GM19043 (cell line): ENCODE measurements around the gene CDKL1.
"Not testable (repeated sequence)": the region's sequence is repeated elsewhere in the genome, so short reads cannot be mapped to it uniquely, and the experiment has no call there.

Source experiments
- ATAC-seq: cut with Tn5 transposase; IDR thresholded peaks from one replicate; pipeline ENCODE4 v1.9.1; 2021; ENCODE audit warnings: low read depth; ENCODE audit not compliant: unreplicated experiment

Gene CDKL1

DNA sequence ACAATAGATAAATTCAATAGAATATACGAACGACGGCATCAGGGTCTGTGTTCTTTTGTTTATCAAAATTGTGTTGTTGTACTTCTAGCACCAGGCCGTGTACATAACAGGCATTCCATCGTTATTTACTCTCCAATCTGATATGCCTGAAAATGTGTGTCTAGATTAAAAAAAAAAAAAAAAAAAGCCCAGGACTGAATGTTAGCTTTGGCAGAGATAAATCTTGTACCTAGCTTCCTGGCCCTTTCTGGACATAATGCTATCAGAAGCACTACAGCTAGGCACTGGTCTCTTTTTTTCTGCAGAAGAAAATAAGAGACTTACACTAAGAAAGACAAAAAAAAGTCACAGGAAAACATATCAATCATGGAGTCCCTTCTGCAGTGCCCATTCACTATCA lies 37.0 kb downstream of the CDKL1 start:
- no peak for ATAC-seq

DNA sequence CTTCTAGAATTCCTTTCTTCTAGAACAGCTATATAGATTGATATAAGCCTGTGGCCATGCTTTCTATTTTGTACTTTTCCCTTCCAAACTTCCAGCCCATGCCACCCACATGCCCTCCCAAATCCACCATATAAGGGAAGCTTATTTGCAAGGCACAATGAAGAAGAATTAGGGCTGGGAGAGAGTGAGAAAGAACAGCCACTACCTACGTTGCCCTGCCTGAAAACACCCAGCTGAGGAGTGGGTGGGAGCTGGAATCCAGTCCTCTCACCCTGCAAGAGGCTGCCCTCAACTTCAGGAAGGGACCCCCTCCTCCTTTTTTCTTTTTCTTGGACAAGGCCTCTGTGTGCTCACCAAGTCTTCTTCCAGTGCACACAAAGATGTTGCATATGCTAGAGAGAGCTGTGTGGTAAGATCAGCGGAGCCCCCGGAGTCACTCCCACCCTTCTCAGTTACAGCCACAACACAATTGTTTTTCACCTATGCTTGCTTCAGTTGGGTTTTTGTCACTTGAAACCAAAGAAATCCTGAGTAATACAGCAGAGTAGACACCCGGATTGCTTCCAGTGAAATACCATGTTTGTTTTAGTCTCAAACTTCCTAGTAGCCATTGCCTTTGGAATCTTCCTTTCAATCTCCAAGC lies 38.8 kb downstream of the CDKL1 start:
- ATAC-seq: no peak

DNA sequence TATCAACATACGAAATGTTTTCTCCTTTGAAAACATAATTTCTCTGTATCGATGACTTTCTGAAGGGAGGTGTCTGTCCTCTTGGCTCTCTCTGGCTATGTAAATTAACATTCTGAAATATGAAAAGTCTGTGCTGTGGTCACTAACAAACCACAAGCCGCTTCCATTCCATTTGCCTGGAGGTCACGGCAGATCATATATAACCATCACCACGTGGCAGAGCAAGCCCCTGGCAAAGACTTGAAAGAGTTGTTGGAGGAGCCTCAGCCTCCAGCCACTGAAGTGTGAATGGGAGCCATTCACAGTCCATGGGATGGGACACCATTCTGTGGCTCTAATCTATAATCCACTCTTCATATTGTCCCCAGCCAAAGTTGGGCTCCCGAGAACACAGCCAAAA lies 39.6 kb downstream of the CDKL1 start:
- ATAC-seq: no peak

DNA sequence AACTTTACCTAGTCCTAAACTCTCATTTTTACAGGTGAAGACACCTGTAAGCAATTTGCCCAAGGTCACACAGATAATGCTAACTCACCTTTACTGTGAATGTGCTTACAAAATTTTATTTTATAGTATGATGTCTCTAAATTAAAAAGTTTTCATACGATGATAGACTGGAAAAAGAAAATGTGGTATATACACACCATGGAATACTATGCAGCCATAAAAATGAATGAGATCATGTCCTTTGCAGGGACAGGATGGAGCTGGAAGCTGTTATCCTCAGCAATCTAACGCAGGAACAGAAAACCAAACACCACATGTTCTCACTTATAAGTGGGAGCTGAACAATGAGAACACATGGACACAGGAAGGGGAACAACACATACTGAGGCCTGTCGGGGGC lies 40.4 kb downstream of the CDKL1 start:
- ATAC-seq: not testable (repeated sequence)

DNA sequence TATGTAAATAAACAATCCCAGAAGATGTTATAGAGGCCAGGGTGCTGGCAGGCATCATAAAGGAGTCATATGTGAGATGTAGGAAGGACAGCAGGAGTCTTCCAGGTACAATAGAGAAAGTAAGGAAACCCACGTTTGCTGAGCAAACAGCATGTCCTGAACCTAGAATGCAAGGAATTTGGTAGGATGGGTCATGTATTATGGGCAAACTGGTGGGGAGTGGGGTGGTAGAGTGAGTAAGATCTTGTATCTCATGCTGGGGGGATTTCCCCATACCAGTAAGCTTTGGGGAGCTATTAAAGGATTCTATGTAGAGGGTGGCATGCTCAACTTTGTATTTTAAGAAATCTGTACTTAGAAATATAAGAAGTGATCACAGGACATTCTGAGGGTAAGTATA lies 41.0 kb downstream of the CDKL1 start:
- ATAC-seq: no peak

DNA sequence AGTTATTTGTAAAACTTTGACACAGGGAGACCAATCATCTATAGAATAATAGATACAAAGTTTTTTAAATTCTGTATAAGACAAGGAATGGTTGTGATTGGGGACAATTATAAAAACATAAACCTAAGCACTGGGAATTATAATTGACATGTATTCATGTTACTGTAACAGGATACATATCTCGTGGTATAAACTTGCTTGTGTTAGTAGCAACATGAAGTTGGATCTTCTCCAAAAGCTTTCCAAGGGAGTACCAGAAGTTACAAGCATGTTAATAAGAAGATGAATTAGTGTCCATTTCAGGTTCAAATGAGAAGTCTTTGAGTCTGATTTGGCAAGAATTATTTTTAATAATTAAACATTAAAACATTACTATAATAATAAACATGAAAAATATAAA lies 42.2 kb downstream of the CDKL1 start:
- ATAC-seq: no peak

DNA sequence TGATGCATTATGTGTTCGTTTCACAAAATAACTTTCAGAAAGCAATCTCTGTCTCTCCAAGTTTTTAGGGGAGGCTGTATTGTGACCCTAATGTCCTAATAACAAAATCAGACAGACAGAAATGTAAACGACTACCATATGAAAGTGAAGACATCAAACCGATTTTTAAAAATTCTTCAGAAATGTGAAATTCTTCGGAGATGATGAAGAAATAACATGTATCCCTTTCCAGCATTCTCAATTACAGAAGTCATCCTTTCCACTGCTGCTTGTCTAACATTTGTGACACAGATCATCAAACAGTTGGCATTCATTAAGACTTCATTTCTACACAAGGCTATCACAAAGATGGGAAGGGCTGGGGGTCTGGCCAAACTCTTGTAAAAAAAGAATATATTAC lies 43.6 kb downstream of the CDKL1 start:
- no peak for ATAC-seq

DNA sequence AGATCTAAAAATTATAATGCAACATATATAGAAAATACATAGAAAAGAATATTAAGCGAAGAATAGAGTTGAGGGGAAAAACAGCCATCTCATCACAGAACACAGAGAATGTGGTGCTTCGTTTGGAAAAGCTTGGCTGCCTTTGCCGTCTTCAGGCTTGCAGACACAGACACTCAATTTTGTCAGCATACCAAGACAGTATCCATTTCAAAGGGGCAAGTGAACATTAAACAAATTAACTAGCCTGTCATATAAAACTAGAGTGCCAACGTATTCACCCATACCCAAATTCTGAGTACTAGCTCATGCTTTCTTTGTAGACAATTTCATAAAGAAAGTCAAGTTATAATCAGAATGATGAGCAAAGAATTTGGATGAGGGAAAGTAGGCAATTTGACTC lies 44.1 kb downstream of the CDKL1 start:
- ATAC-seq: no peak

DNA sequence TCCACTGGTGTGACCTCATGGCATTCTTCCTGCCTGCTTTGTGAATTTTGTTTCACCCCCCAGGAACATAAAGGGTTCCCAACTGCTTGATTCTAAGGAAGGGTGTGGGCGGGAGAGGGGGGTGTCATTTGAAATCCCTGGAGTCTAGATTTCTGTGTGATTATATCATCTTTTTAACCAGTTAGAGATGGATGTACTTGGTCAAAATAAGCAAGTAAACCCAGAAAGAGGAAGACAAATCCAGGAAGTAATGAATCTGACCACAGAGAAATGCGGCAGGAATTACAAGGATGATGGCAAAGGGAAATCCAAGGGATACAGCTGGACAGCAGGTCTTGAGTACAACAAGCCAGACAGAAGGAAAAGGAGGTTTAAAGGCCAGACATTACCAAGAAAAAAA lies 45.7 kb downstream of the CDKL1 start:
- ATAC-seq: no peak

DNA sequence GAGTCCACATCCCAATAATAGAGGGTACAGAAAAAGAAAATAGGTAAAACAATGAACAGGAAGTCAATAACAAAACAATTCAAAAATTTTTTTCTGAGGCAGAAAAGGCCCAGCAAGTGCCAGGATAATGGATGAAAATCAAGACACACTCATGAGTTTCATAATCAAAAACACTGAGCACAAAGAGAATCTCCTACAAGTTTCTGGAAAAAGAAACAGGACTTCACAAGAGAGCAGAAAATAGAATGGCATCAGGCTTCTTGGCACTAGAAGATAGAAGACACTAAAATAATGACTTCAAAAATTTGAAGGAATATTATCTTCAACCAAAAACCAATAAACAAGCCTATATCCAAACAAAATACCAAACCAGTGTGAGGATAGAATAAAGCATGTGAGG lies 47.7 kb downstream of the CDKL1 start:
- ATAC-seq: no peak

DNA sequence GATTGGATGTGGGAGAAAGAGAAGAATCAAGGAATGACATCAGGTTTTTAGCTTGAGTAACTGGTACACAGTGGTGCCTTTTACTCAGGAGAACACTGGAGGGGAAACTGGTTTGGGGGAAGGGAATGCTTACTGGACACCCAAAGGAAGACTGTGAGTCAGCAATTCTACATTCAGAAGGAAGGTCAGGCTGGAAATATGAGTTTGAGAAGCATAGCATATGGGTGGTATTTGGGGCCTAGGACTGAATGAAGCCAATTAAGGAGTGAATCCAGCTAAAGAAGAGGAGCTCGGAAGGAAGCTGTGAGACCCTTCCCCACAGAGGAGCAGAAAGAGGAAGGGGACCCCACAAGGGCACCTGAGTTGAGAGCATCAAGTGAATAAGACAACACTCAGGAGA lies 49.2 kb downstream of the CDKL1 start:
- no peak for ATAC-seq

DNA sequence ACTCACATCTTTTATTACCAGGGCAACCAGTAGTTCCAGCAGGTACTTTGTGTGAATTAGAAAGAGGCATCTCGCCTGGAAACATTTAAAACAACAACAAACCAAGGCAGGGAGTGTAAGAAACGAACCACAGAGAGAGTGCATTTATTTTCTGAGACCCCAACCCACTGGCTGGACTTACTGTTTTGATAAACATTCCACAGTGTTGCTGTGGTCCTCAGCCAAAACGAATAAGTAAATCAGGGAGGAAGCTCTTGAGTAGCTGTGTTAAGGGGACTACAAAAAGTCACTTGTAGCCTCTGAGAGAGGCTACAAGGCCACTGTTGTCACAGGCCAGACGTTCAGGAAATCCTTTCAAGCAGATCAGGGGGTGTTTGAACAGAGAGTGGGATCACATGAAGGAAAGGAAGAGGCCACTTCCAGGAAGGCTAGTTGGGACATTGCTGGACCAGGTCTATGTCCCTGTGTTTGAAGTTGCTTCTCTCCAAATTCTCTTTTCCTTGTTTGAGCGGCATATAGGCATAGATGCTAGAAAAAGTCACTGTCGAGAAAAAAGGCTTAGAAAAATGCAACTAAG lies 50.7 kb downstream of the CDKL1 start:
- no peak for ATAC-seq

DNA sequence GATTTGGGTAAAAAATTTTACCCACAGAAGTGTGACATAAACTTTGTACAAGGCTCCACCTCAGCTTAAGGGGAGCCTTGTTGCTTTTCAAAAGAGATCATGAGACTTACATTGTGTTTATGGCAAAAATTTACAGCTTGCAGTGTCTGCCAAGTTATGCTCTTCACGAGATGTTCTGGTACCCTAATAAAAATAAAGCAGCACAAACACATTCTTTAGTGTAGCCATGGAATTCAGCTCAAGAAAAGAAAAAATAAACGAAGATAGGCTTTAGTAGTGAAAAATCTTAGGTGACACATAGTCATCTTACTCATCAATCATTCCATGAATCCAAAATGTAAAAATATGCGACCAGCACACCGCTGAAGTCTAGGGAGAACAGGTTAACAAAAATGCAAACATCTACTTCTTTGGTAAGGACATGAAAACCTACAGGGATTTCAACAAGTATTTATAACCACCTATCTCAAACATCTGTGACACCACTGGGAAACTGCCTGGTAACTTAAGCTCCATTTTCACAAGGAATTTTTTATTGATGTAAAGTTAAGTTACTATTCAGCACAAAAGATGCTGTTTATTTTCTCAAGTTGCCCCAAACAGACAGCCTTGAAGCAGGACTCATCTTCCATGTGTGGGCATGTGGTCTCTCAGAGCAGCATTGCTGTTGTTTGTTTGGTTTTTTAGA lies 51.7 kb downstream of the CDKL1 start:
- no peak for ATAC-seq

DNA sequence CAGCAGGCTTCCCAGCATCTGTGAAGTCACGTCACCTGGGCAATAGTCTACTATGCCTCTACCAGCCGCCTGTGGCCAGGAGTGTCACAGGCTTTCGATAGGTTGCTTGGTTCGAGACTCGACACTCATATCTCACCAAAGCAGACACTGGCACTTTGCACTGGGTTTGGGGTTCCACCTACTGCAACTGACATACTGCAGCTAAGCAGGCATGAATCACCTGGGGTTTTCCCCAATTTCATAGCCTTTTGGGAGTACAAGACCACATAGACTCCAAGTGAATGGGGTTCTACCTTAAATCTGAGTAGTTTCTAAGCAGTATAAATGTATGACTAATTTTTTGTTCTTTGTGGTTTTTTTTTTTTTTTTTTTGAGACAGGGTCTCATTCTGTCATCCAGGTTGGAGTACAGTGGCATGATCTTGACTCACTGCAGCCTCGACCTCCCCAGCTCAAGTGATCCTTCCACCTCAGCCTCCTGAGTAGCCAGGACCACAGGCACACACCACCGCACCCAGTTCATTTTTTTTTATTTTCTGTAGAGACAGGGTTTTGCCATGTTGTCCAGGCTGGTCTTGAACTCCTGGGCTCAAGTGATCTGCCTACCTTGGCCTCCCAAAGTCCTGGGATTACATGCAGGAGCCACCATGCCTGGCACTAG lies 52.4 kb downstream of the CDKL1 start:
- ATAC-seq: peak; percentile 73

DNA sequence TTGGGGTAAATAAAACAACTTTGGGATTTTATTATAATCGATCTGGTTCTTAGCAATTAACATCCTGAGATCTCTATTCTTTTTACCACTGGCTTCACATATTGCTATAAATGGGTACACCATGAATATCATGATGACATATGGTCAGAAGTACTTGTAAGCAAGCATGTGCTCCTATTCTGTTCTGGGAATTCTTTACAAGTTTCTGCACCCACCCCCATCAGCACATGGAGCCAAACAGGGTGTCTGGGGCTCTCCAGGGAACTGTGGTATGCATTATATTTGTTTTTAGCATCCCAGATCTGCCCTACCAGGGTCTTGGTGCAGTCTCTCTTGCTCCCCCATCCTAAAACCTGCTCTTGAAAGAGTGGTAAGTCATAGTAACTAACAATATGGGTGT lies 53.2 kb downstream of the CDKL1 start:
- no peak for ATAC-seq

DNA sequence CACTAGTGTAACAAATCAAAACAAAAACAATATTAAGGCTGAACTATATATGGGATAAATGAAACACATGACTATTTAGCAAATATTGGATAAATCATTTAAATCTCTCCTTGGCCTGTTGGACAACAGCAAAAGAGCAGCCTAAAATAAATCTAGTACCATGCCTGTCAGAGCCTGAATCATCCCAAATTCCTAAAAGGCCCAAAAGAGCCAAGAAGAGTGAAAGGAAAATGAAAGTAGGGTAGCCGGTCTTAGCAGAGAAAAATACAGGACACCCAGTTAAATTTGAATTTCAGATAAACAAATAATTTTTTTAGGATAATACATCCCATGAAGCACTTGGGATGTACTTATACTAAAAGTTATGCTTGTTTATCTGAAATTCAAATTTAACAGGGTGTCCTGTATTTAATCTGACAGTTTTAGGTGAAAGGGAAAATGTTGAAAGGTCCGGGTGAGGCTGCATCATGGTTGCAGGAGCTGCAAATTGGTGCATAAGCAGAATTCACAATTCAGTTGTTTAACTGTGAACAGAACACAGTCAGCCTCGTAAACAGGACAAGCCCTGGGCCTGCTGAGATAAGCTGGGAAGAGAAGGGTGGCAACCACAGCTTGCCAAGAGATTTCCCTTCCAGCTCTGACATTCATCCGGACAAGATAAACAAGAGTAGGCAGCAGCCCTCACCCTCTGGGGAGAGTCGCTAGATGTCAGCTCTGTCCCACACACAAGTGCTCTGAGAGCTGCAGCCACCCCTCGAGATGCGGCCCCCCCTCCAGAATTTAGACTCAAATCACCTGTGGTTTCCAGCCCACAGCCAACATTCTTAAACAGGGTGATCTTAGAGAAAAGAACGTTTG lies 54.2 kb downstream of the CDKL1 start:
- no peak for ATAC-seq

DNA sequence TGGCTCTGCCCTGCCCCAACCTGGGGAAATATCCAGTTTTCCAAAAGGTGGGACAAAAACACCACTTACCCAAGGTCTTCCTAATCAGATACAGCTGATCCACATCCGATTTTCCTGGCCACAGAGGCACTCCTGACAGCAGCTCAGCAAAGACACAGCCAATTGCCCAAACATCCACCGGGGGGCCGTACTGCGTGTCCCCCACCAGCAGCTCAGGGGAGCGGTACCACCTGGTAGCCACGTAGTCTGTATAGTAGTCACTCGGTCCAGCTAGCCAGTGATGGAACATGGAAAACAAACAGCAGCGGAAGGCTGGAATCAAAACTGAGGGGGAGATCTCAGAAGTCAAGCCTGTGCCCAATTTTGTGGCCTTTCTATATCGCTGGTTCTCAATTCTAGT lies 55.7 kb downstream of the CDKL1 start:
- ATAC-seq: no peak

DNA sequence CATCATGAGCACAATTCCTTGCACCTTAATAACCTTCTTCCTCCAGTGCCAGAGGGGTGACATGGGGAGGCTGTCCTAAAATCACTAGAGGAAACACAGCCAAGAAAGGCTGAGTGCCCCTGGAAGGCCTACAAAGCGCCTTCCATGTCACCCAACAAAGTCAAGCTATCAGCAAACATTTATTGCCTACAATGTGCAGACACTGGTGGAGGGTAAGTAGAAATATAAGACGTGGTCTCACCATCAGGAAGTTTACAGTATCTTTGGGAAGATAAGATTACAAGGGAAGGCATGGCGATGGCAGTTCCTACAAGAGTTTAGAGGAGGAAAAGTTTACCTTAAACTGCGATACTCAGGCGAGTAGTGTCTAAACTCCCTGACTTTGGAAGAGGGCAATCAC lies 56.6 kb downstream of the CDKL1 start:
- no peak for ATAC-seq

DNA sequence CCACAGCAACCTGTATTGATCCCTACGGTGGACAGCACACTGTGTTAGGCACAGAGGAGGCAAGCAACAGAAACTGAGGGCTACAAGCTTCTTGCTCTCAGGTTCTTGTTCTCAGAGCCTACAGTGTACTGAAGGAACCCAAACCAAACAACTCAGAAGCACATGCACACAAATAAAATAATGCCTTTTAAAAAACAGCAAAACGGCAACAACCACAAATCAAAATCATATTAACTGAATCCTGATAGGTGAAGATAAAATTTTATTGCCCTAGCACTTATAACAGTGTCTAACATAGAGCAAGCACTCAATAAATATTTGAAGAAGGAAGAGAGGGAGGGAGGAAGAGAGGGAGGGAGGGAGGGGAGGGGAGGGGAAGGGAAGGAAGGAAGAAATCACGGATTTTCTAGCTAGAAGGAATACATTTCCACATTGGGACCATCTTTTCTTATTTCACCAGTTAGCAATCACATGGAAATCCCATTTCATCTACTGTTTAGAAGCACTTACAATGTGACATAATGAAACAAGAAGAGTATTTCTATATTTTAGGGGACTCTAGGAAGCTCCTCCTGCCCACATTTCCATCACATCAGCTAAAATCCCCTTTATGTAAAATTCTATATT lies 57.4 kb downstream of the CDKL1 start:
- no peak for ATAC-seq

DNA sequence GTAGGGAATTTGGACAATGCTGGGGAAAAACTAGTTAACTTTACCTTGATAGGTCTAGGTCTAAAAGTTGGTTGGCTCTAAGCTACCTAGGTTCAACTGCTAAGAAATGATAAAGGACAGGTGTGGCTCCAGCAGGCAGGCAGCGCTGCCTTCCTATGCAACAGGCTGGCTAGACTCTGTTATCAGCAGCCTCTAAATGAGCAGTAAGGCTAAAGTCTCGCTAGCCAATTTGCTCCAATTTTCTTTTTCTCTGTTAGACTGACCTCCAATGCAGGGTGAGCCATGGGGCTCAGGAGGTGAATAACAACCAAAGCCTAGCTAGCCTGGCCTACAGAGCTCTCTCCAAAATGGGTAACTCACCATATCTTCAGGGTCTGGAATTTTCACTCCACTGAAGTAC lies 58.1 kb downstream of the CDKL1 start:
- ATAC-seq: no peak
